Liver (tissue), 9 donors: ENCODE data around the gene TEX11. TPM values are rescaled to one million over a fixed set of nuclear protein-coding genes. Genes with fewer than 3 reads are reported as not detected.
"Not testable (repeated sequence)": the region's sequence is repeated elsewhere in the genome, so short reads cannot be mapped to it uniquely, and the experiment has no call there.

ENCODE experiments used
- DNase-seq: peaks from one replicate; pipeline ENCODE4 v3.0.0-alpha.2; 2017; ENCODE audit warnings: low spot score
- H3K27ac ChIP-seq, 2 donors: one replicate each; pipeline ENCODE4 v1.7.0; 2013; ENCODE audit warnings: inconsistent platforms in 2 of 2, low read length in 2 of 2, control low read depth in 1 of 2, low read depth in 1 of 2, mild to moderate bottlenecking in 1 of 2
- H3K27me3 ChIP-seq, 4 donors: one replicate each; pipeline versions ENCODE4 v1.6.1 to v1.7.0; 2013; ENCODE audit warnings: low read length in 3 of 4, inconsistent platforms in 1 of 4, mild to moderate bottlenecking in 1 of 4, moderate library complexity in 1 of 4; ENCODE audit not compliant: control insufficient read depth in 4 of 4, insufficient read depth in 4 of 4
- H3K36me3 ChIP-seq, 4 donors: one replicate each; pipeline versions ENCODE4 v1.6.1 to v1.7.0; 2013; ENCODE audit warnings: low read length in 3 of 4, mild to moderate bottlenecking in 3 of 4, low read depth in 1 of 4, moderate library complexity in 1 of 4; ENCODE audit not compliant: control insufficient read depth in 4 of 4, insufficient read depth in 3 of 4
- H3K4me1 ChIP-seq, 4 donors: one replicate each; pipeline versions ENCODE4 v1.6.1 to v1.7.0; 2013; ENCODE audit warnings: low read length in 3 of 4, mild to moderate bottlenecking in 3 of 4, moderate library complexity in 1 of 4; ENCODE audit not compliant: control insufficient read depth in 4 of 4, insufficient read depth in 4 of 4
- H3K4me3 ChIP-seq, 3 donors: one replicate each; pipeline versions ENCODE4 v1.6.1 to v1.7.0; 2013; ENCODE audit warnings: low read length in 3 of 3, control low read depth in 1 of 3, low read depth in 1 of 3, mild to moderate bottlenecking in 1 of 3
- H3K9ac ChIP-seq, 2 donors: one replicate each; pipeline ENCODE4 v1.7.0; 2013; ENCODE audit warnings: low read length in 2 of 2, mild to moderate bottlenecking in 2 of 2, moderate library complexity in 2 of 2, control low read depth in 1 of 2, low read depth in 1 of 2
- H3K9me3 ChIP-seq, 4 donors: one replicate each; pipeline versions ENCODE4 v1.6.1 to v1.7.0; 2013; ENCODE audit warnings: low read length in 3 of 4; ENCODE audit not compliant: control insufficient read depth in 4 of 4
- CTCF ChIP-seq: fragments of 150-350 bp; IDR thresholded peaks from 2 replicates; pipeline ENCODE4 v1.5.1; 2017; ENCODE audit warnings: improper control_type of control experiment, low read depth, low read length; ENCODE audit not compliant: missing input control
- EGR1 ChIP-seq, 2 donors: IDR thresholded peaks; 2 replicates each; pipeline ENCODE4 v1.6.1; 2016 to 2018; ENCODE audit warnings: antibody characterized with exemption in 2 of 2, low read depth in 2 of 2
- FOXA1 ChIP-seq: IDR thresholded peaks from 2 replicates; pipeline ENCODE4 v1.6.1; 2016; ENCODE audit warnings: antibody characterized with exemption
- JUND ChIP-seq, 2 donors: IDR thresholded peaks; 2 replicates each; pipeline ENCODE4 v1.6.1; 2016; ENCODE audit warnings: antibody characterized with exemption in 2 of 2
- MAX ChIP-seq: IDR thresholded peaks from 2 replicates; pipeline ENCODE4 v1.6.1; 2016; ENCODE audit warnings: antibody characterized with exemption
- NR2F2 ChIP-seq: IDR thresholded peaks from 2 replicates; pipeline ENCODE4 v1.6.1; 2016; ENCODE audit warnings: antibody characterized with exemption
- RAD21 ChIP-seq, 2 donors: IDR thresholded peaks; 2 replicates each; pipeline ENCODE4 v1.6.1; 2016; ENCODE audit warnings: antibody characterized with exemption in 2 of 2, mild to moderate bottlenecking in 2 of 2
- REST ChIP-seq: IDR thresholded peaks from 2 replicates; pipeline ENCODE4 v1.6.1; 2016; ENCODE audit warnings: antibody characterized with exemption, mild to moderate bottlenecking
- SP1 ChIP-seq: IDR thresholded peaks from 2 replicates; pipeline ENCODE4 v1.6.1; 2018; ENCODE audit warnings: antibody characterized with exemption, mild to moderate bottlenecking
- TAF1 ChIP-seq: conservative IDR thresholded peaks from 2 replicates; pipeline ENCODE4 v1.6.1; 2016; ENCODE audit warnings: antibody characterized with exemption, mild to moderate bottlenecking
- WGBS: extraction: QIAGEN DNeasy Blood & Tissue Kit; methylation state at CpG from one replicate; pipeline ENCODE4 v1.1.7; 2013; 5-methylcytosine and 5-hydroxymethylcytosine counted together
- polyA plus RNA-seq, 2 donors: library from polyadenylated mRNA; stranded (reverse) in 1 of 2; unstranded in 1 of 2; fragments of 200-250 nt in 1 of 2; fragments of >200 nt in 1 of 2; fragmentation: Nextera tagmentation in 1 of 2; extraction: Ambion mirVana in 1 of 2; gene quantifications; one replicate each; pipeline versions ENCODE4 v1.2.1 to v1.2.3, GENCODE V29; 2013 to 2015
- total RNA-seq, 2 donors: library from RNA; depleted of rRNA; stranded (reverse); fragments of >200 nt; gene quantifications; one replicate each; pipeline ENCODE4 v1.2.3, GENCODE V29; 2014
- donor health status: healthy.
- donor health status: healthy.
- donor health status: healthy.
- donor health status: healthy.
- donor health status: healthy.

Gene TEX11
- total and polyA plus RNA-seq, 4 donors: 0.03 to 0.14 (median 0.08) TPM; not detected in 1

DNA sequence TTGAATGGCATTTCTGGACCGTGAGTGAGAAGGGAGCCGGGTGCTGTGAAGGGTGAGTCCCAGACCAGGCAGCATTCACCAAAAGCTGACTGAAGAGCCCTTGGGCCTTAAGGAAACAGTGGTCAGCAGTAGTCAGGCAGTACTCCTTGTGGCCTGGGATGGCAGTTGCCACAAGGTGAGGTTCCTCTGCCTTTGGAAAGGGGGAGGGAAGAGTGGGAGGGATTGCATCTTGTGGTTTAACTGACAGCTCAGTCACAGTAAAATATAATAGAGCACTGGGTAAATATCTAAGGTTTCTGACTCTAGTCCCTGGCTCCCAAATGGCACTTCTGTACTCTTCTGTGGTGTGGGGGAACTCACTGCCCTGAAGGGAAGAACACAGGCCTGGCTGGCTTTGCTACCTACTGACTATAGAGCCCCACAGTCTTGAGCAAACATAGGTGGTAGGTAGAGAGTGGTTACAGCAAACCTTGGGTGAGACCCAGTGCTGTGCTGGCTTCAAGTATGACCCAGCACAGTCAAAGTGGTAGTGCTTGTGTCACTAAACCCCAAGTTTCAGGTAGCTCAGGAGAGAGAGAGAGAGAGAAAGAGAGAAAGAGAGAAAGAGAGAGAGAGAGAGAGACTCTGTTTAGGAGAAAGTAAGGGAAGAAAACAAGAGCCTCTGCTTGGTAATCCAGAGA lies 154.2 kb downstream of the TEX11 start:
- Histone ChIP-seq H3K9me3 (no peaks in the 10 kb centered on the region), H3K36me3 (no peaks in the 10 kb centered on the region), H3K4me1 (no peaks in the 10 kb centered on the region), H3K9ac (no peak overlapping the region), H3K27me3 (no peaks in the 10 kb centered on the region), H3K4me3 (no peak overlapping the region), H3K27ac (no peak overlapping the region)
- 90% methylated on average over 2 of the region's 2 CpGs for WGBS
- no peak for DNase-seq
- TF ChIP-seq RAD21 (IDR thresholded peaks at IDR 0.05) (no peak), CTCF (no peak), FOXA1 (no peak), REST (no peak), NR2F2 (no peak)

GRCh38 chrX:70733774-70734173 lies 174.7 kb downstream of the TEX11 start:
- H3K9ac ChIP-seq, H3K9me3 ChIP-seq, H3K27ac ChIP-seq, H3K4me3 ChIP-seq, H3K4me1 ChIP-seq, H3K36me3 ChIP-seq, DNase-seq, H3K27me3 ChIP-seq: not testable (repeated sequence)
- 93% methylated on average over 4 of the region's 5 CpGs for WGBS

- H3K4me1 ChIP-seq, DNase-seq, H3K27me3 ChIP-seq, H3K27ac ChIP-seq, H3K36me3 ChIP-seq, H3K4me3 ChIP-seq, H3K9ac ChIP-seq, H3K9me3 ChIP-seq: not testable (repeated sequence)
- 90% methylated on average over 1 of the region's 1 CpG for WGBS
Observed at GRCh38 chrX:70727961-70728360, 180.6 kb downstream of the TEX11 start.

GRCh38 chrX:70720721-70721120 lies 187.8 kb downstream of the TEX11 start:
- no peak for DNase-seq
- H3K27ac ChIP-seq: no peak overlapping the region
- no peaks in the 10 kb centered on the region for H3K36me3 ChIP-seq
- 74% methylated on average over 2 of the region's 2 CpGs for WGBS
- no peaks in the 10 kb centered on the region for H3K9me3 ChIP-seq
- H3K4me1 ChIP-seq: no peaks in the 10 kb centered on the region
- TF ChIP-seq TAF1 (no peak), FOXA1 (no peak), EGR1 (IDR thresholded peaks at IDR 0.05; ENCODE audit: low read depth in 2 of 2) (no peak), RAD21 (IDR thresholded peaks at IDR 0.05) (no peak), MAX (no peak), SP1 (no peak), JUND (IDR thresholded peaks at IDR 0.05) (no peak)
- peaks cover 0 to under 1% (median 0%) of the 10 kb centered on the region in 4 donors for H3K27me3 ChIP-seq
- H3K4me3 ChIP-seq: no peak overlapping the region
- H3K9ac ChIP-seq: no peak overlapping the region

GRCh38 chrX:70711336-70711735 lies 197.2 kb downstream of the TEX11 start:
- WGBS: 50% methylated on average over 1 of the region's 3 CpGs
- not testable (repeated sequence) for H3K9me3 ChIP-seq, H3K27ac ChIP-seq, H3K4me1 ChIP-seq, H3K9ac ChIP-seq, H3K4me3 ChIP-seq, DNase-seq, H3K27me3 ChIP-seq, H3K36me3 ChIP-seq
